ENCODE data around the gene ZFP28. TPM values are rescaled to one million over a fixed set of nuclear protein-coding genes. Genes with fewer than 3 reads are reported as not detected.

ZFP28 gene
- total and polyA plus RNA-seq, 2 of the 8 experiments (the other 6 are each of a cell fraction or from before 2014, with no cell fraction given), result 1.6 to 4.5 TPM

DNA sequence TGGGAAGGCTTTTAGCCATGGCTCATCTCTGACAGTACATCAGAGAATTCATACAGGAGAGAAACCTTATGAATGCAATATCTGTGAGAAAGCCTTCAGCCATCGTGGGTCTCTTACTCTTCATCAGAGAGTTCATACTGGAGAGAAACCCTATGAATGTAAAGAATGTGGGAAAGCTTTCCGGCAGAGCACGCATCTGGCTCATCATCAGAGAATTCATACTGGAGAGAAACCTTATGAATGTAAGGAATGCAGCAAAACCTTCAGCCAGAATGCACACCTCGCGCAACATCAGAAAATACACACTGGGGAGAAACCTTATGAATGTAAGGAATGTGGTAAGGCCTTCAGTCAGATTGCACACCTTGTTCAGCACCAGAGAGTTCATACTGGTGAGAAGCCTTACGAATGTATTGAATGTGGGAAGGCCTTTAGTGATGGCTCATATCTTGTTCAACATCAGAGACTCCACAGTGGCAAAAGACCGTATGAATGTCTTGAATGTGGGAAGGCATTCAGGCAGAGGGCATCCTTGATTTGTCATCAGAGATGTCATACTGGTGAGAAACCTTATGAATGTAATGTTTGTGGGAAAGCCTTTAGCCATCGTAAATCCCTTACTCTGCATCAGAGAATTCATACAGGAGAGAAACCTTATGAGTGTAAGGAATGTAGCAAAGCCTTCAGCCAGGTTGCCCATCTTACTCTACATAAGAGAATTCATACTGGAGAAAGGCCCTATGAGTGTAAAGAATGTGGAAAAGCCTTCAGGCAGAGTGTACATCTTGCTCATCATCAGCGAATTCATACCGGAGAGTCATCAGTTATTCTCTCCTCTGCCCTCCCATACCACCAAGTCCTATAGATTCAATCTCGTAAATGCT is 39.2 kb downstream of the ZFP28 start:
- no peak overlapping the region for H3K4ac ChIP-seq (replicated peaks; ENCODE audit: insufficient read length, low read depth, low read length)
- no peaks in the 10 kb centered on the region for H3K23me2 ChIP-seq (ENCODE audit: low read depth, low read length)
- peaks cover 2 to 55% (median 31%) of the 10 kb centered on the region in 4 experiments; a peak in 6 of 8 replicates for H3K36me3 ChIP-seq (ENCODE audit: control insufficient read depth in 2 of 4, insufficient read depth in 4 of 4, low read length in 3 of 4)
- ChIA-PET CTCF (ENCODE audit: partially characterized antibody) (no interaction called here), POLR2A (ENCODE audit: partially characterized antibody) (interaction anchor here (0.6 kb wide), 1 partner anchor 193 kb away, joined by 3 read pairs; no protein-coding TSS in a partner anchor)
- H2BK15ac ChIP-seq (ENCODE audit: low read length), result no peak overlapping the region
- H3K27ac ChIP-seq (ENCODE audit: low read depth, low read length), result no peak overlapping the region
- H3K56ac ChIP-seq (replicated peaks; ENCODE audit: insufficient read length, low read depth, low read length), result no peak overlapping the region
- no peak overlapping the region for H3K4me2 ChIP-seq (ENCODE audit: insufficient read depth in 1 of 2, low read depth in 2 of 2, low read length in 2 of 2)
- H3K9ac ChIP-seq (replicated peaks in 1 of 4; ENCODE audit: extremely low read depth in 1 of 4, low read depth in 3 of 4, low read length in 3 of 4), result no peak overlapping the region
- no peak overlapping the region for H2AK5ac ChIP-seq (ENCODE audit: low read depth, low read length)
- DNase-seq (ENCODE audit: low read depth in 1 of 2, low spot score in 2 of 2) (no peak), FAIRE-seq (no peak)
- H4K5ac ChIP-seq (ENCODE audit: insufficient read length, low read depth, low read length), result no peak overlapping the region
- H4K20me1 ChIP-seq (replicated peaks in 1 of 2; ENCODE audit: control insufficient read depth in 1 of 2, insufficient read depth in 2 of 2, low read length in 2 of 2), result no peaks in the 10 kb centered on the region
- H4K91ac ChIP-seq (replicated peaks; ENCODE audit: insufficient read length, low read length), result no peak overlapping the region
- no peak overlapping the region for H4K8ac ChIP-seq (ENCODE audit: extremely low read depth, insufficient read depth, low read length)
- no peak overlapping the region for H2BK120ac ChIP-seq (replicated peaks; ENCODE audit: low read depth, low read length)
- H2BK20ac ChIP-seq (ENCODE audit: low read length), result no peak overlapping the region
- no peak overlapping the region for H3K23ac ChIP-seq (ENCODE audit: insufficient read length)
- no peaks in the 10 kb centered on the region for H3K4me1 ChIP-seq (replicated peaks in 1 of 4; ENCODE audit: control insufficient read depth in 3 of 4, insufficient read depth in 4 of 4, low read length in 3 of 4)
- peaks cover 83 to 88% of the 10 kb centered on the region in 2 experiments for H3K9me3 ChIP-seq (ENCODE audit: insufficient read depth in 2 of 2, low read depth in 1 of 2, low read length in 1 of 2)
- H3K4me3 ChIP-seq (ENCODE audit: extremely low read depth in 1 of 4, insufficient read depth in 2 of 4, low read depth in 3 of 4, low read length in 4 of 4), result no peak overlapping the region
- no peaks in the 10 kb centered on the region for H3K27me3 ChIP-seq (replicated peaks in 1 of 4; ENCODE audit: control insufficient read depth in 3 of 4, extremely low read depth in 1 of 4, insufficient read depth in 3 of 4, low read length in 3 of 4)
- H2BK5ac ChIP-seq (ENCODE audit: low read depth, low read length), result no peak overlapping the region
- no peak overlapping the region for H2AFZ ChIP-seq (ENCODE audit: low read length)
- 93% methylated on average over 11 of the region's 11 CpGs; no CpG with 5 or more reads in 1 of the 2 experiments for WGBS, 2 experiments (ENCODE audit: extremely low coverage in 1 of 2, insufficient coverage in 1 of 2, insufficient read length in 1 of 2, insufficient replicate concordance in 2 of 2, low coverage in 1 of 2, low lambda C conversion rate in 2 of 2, missing lambda C conversion rate in 1 of 2)
- TF ChIP-seq ZNF274 (IDR thresholded peaks at IDR 0.05; ENCODE audit: borderline replicate concordance, extremely low read depth, low read length) (peak; percentile 94), RAD21 (IDR thresholded peaks at IDR 0.05 in 1 of 2, conservative IDR thresholded peaks at IDR 0.05 in 1 of 2; ENCODE audit: low read depth in 2 of 2, low read length in 2 of 2) (no peak)
- no peak overlapping the region for H2BK12ac ChIP-seq (ENCODE audit: low read depth, low read length)
- no peak overlapping the region for H3K14ac ChIP-seq (ENCODE audit: insufficient read length)
- no peak overlapping the region for H3K18ac ChIP-seq (ENCODE audit: extremely low read depth, low read length)
- no peaks in the 10 kb centered on the region for H3K79me2 ChIP-seq (ENCODE audit: control insufficient read depth in 1 of 2, insufficient read depth in 2 of 2, low read length in 2 of 2)
- no peaks in the 10 kb centered on the region for H3K79me1 ChIP-seq (ENCODE audit: low read depth, low read length)
